ENCODE data around the gene IGFLR1. TPM values are rescaled to one million over a fixed set of nuclear protein-coding genes. Genes with fewer than 3 reads are reported as not detected.

IGFLR1 gene
- total RNA-seq = 1.00 and 1.8 TPM in 2 replicates

GRCh38 chr19:35742121-35742724 is at the start of gene IGFLR1:
TSS of gene IGFLR1 (minus strand) at chr19:35742452. CDS start at chr19:35741180, 1,272 bp downstream.

GRCh38 chr19:35775298-35776101 is 33.2 kb upstream of the IGFLR1 start, which contains the start of gene ARHGAP33:
TSS of gene ARHGAP33 (plus strand) at chr19:35775564. CDS start at chr19:35775659, 95 bp downstream.

GRCh38 chr19:35757749-35758608 is 15.7 kb upstream of the IGFLR1 start, which contains the start of gene PROSER3:
TSS of gene PROSER3 (plus strand) at chr19:35758176. CDS start at chr19:35758216, 40 bp downstream.

GRCh38 chr19:35756377-35757230 is 14.4 kb upstream of the IGFLR1 start, which contains the start of gene HSPB6:
TSS of gene HSPB6 (minus strand) at chr19:35757029. CDS start at chr19:35757008, 21 bp downstream.

GRCh38 chr19:35748106-35749020 is 6.1 kb upstream of the IGFLR1 start, which contains the start of gene LIN37:
TSS of gene LIN37 (plus strand) at chr19:35748576. CDS start at chr19:35748725, 149 bp downstream.

GRCh38 chr19:35745328-35746086 is 3.3 kb upstream of the IGFLR1 start, which contains the start of the genes PSENEN and U2AF1L4:
TSS of gene PSENEN (plus strand) at chr19:35745651. CDS start at chr19:35745931, 280 bp downstream.
TSS of gene U2AF1L4 (minus strand) at chr19:35745418. CDS start at chr19:35745391, 27 bp downstream.

GRCh38 chr19:35717665-35718344 is 24.4 kb downstream of the IGFLR1 start, which contains the start of gene KMT2B:
TSS of gene KMT2B (plus strand) at chr19:35718003. CDS start at chr19:35718019, 16 bp downstream.

GRCh38 chr19:35704218-35704617 is 38.0 kb downstream of the IGFLR1 start, which contains the start of gene ZBTB32:
TSS of gene ZBTB32 (plus strand) at chr19:35704558. CDS start at chr19:35714627, 10,069 bp downstream.

Other genes with a start within 250 kb of the IGFLR1 start
- gene DMKN, start 228.8 kb downstream of the IGFLR1 start, total RNA-seq = 4.0 and 18.3 TPM in 2 replicates
- 2.1 and 9.3 TPM in 2 replicates for gene SBSN, start 214.1 kb downstream of the IGFLR1 start, total RNA-seq
- not detected in 2 replicates for gene GAPDHS, start 209.0 kb downstream of the IGFLR1 start, total RNA-seq
- gene TMEM147, start 196.8 kb downstream of the IGFLR1 start, total RNA-seq = 81.8 and 120 TPM in 2 replicates
- gene ATP4A, start 178.8 kb downstream of the IGFLR1 start, total RNA-seq = not detected in 2 replicates
- not detected in 2 replicates for gene PMIS2, start 156.3 kb downstream of the IGFLR1 start, total RNA-seq
- gene HAUS5, start 129.7 kb downstream of the IGFLR1 start, total RNA-seq = 3.0 and 3.5 TPM in 2 replicates
- 33.4 and 34.0 TPM in 2 replicates for gene RBM42, start 113.4 kb downstream of the IGFLR1 start, total RNA-seq
- 0.18 and 0.28 TPM in 2 replicates for gene ETV2, start 100.7 kb downstream of the IGFLR1 start, total RNA-seq
- 495 and 644 TPM in 2 replicates for gene COX6B1, start 94.1 kb downstream of the IGFLR1 start, total RNA-seq
- gene UPK1A, start 75.9 kb downstream of the IGFLR1 start, total RNA-seq = 0.09 TPM in 1 of 2 replicates, not detected in the other
- gene ZBTB32, start 37.9 kb downstream of the IGFLR1 start, total RNA-seq = not detected in 2 replicates
- gene KMT2B, start 24.4 kb downstream of the IGFLR1 start, total RNA-seq = 2.6 and 4.2 TPM in 2 replicates
- 5.5 and 7.8 TPM in 2 replicates for gene U2AF1L4, start 3.0 kb upstream of the IGFLR1 start, total RNA-seq
- gene PSENEN, start 3.2 kb upstream of the IGFLR1 start, total RNA-seq = 13.5 and 14.0 TPM in 2 replicates
- gene LIN37, start 6.1 kb upstream of the IGFLR1 start, total RNA-seq = 7.4 and 10.1 TPM in 2 replicates
- 50.3 and 88.4 TPM in 2 replicates for gene HSPB6, start 14.6 kb upstream of the IGFLR1 start, total RNA-seq
- gene PROSER3, start 15.7 kb upstream of the IGFLR1 start, total RNA-seq = 2.5 and 3.3 TPM in 2 replicates
- gene ARHGAP33, start 33.1 kb upstream of the IGFLR1 start, total RNA-seq = 1.00 and 1.3 TPM in 2 replicates
- not detected in 2 replicates for gene PRODH2, start 70.4 kb upstream of the IGFLR1 start, total RNA-seq
- gene NPHS1, start 110.1 kb upstream of the IGFLR1 start, total RNA-seq = not detected in 2 replicates
- gene KIRREL2, start 114.5 kb upstream of the IGFLR1 start, total RNA-seq = not detected in 2 replicates
- 1.7 and 3.9 TPM in 2 replicates for gene APLP1, start 126.1 kb upstream of the IGFLR1 start, total RNA-seq
- gene NFKBID, start 158.1 kb upstream of the IGFLR1 start, total RNA-seq = 2.7 and 3.8 TPM in 2 replicates
- 1.00 and 2.8 TPM in 2 replicates for gene HCST, start 160.1 kb upstream of the IGFLR1 start, total RNA-seq
- not detected in 2 replicates for gene TYROBP, start 165.8 kb upstream of the IGFLR1 start, total RNA-seq
- 1.00 and 2.4 TPM in 2 replicates for gene LRFN3, start 193.9 kb upstream of the IGFLR1 start, total RNA-seq